K562 (cell line): Measurements from ENCODE around the gene SYTL2. TPM values are rescaled to one million over a fixed set of nuclear protein-coding genes. Genes with fewer than 3 reads are reported as not detected.

Experiments
- ATAC-seq: fragments of 200-7000 bp; cut with Tn5 transposase; 3 replicates; pipeline ENCODE4 v1.9.1; 2020; ENCODE audit warnings: moderate library complexity
- BruUV-seq: library from RNA; stranded (reverse); fragments of 400-500 nt; replicated peaks from 2 replicates; lab custom pipeline; 2021; lab: Mats Ljungman, UMichigan
- CTCF ChIA-PET: fragments of 300-600 bp; formaldehyde crosslinking; extraction: SDS; loops from one replicate; lab custom pipeline; 2021; ENCODE audit warnings: low intra/inter-chr PET ratio; lab: Yijun Ruan, JAX
- POLR2A ChIA-PET: fragments of 300-600, 350-650 bp; sonication (Branson Sonifier 250); formaldehyde crosslinking; extraction: SDS; loops from one replicate; lab custom pipeline; 2021; ENCODE audit warnings: antibody characterized with exemption, inconsistent platforms; lab: Yijun Ruan, JAX
- DNase-seq, 4 experiments: peaks; one replicate each; pipeline versions ENCODE4 v3.0.0 to v3.0.0-alpha.2; 2011 to 2018; ENCODE audit warnings: low spot score in 3 of 4, mixed read lengths in 3 of 4; ENCODE audit errors: extremely low read depth in 1 of 4
- FAIRE-seq: peaks from 2 replicates; lab custom pipeline; 2011; peaks lifted over from hg19 to GRCh38; lab: Jason Lieb, UNC
- H2AFZ ChIP-seq: 2 replicates; pipeline ENCODE4 v1.6.0; 2011; ENCODE audit warnings: low read depth, low read length, control low read depth, inconsistent platforms
- H3K27ac ChIP-seq: fragments of 200-600 bp; 3 replicates; pipeline ENCODE4 v1.8.0; 2011; ENCODE audit warnings: low read depth, mild to moderate bottlenecking, control low read depth, inconsistent platforms, low read length, moderate library complexity, mixed read lengths; ENCODE audit errors: extremely low read depth
- H3K27me3 ChIP-seq, 2 experiments: fragments of 300-600 bp in 1 of 2; 2 replicates in 1 of 2; 3 replicates in 1 of 2; pipeline versions ENCODE4 v1.6.0 to v1.8.0; 2011; ENCODE audit warnings: inconsistent platforms in 2 of 2, low read length in 2 of 2, mild to moderate bottlenecking in 1 of 2, mixed read lengths in 1 of 2, moderate library complexity in 1 of 2; ENCODE audit not compliant: control insufficient read depth in 2 of 2, insufficient read depth in 2 of 2
- H3K36me3 ChIP-seq: fragments of 300-600 bp; 3 replicates; pipeline ENCODE4 v1.8.0; 2011; ENCODE audit warnings: mild to moderate bottlenecking, low read length, inconsistent platforms; ENCODE audit not compliant: control insufficient read depth, insufficient read depth
- H3K4me1 ChIP-seq, 2 experiments: fragments of 200-600 bp in 1 of 2; replicated peaks in 1 of 2; 2 replicates in 1 of 2; 3 replicates in 1 of 2; pipeline versions ENCODE4 v1.5.1 to v1.8.0; 2011; ENCODE audit warnings: inconsistent platforms in 2 of 2, low read length in 2 of 2, mild to moderate bottlenecking in 1 of 2, mixed read lengths in 1 of 2, moderate library complexity in 1 of 2; ENCODE audit not compliant: control insufficient read depth in 2 of 2, insufficient read depth in 2 of 2
- H3K4me2 ChIP-seq: 2 replicates; pipeline ENCODE4 v1.6.1; 2011; ENCODE audit warnings: low read length, control low read depth, inconsistent platforms, mixed read lengths; ENCODE audit not compliant: insufficient read depth
- H3K4me3 ChIP-seq: fragments of 200-600 bp; sonication (generic), shearing (Covaris generic); 2 replicates; pipeline ENCODE4 v1.5.1; 2016; ENCODE audit warnings: control low read depth, inconsistent platforms
- H3K79me2 ChIP-seq: fragments of 200-600 bp; 3 replicates; pipeline ENCODE4 v1.8.0; 2011; ENCODE audit warnings: low read length, inconsistent platforms; ENCODE audit not compliant: control insufficient read depth, insufficient read depth
- H3K9ac ChIP-seq, 2 experiments: 2 replicates each; pipeline versions ENCODE4 v1.6.0 to v1.6.1; 2011; ENCODE audit warnings: low read depth in 2 of 2, low read length in 2 of 2, control low read depth in 1 of 2, inconsistent platforms in 1 of 2, mild to moderate bottlenecking in 1 of 2, mixed read lengths in 1 of 2; ENCODE audit not compliant: insufficient read depth in 1 of 2
- H3K9me1 ChIP-seq: one replicate; pipeline ENCODE4 v1.6.0; 2011; ENCODE audit warnings: inconsistent platforms, mild to moderate bottlenecking, low read length, moderate library complexity; ENCODE audit not compliant: control insufficient read depth, insufficient read depth
- H3K9me3 ChIP-seq: replicated peaks from 2 replicates; pipeline ENCODE4 v1.5.1; 2011; ENCODE audit warnings: low read depth, low read length, inconsistent platforms; ENCODE audit not compliant: control insufficient read depth, insufficient read depth
- H4K20me1 ChIP-seq: replicated peaks from 2 replicates; pipeline ENCODE4 v1.6.1; 2011; ENCODE audit warnings: low read length, inconsistent platforms, mixed read lengths; ENCODE audit not compliant: control insufficient read depth, insufficient read depth
- ATF3 ChIP-seq, 2 experiments: fragments of 450-650 bp in 1 of 2; sonication (generic) in 1 of 2; formaldehyde crosslinking in 1 of 2; IDR thresholded peaks in 1 of 2; conservative IDR thresholded peaks in 1 of 2; 2 replicates each; pipeline versions ENCODE4 v1.6.1 to v1.8.1; 2016 to 2023; ENCODE audit warnings: mild to moderate bottlenecking in 2 of 2, moderate library complexity in 2 of 2, inconsistent platforms in 1 of 2, missing genetic modification reagents in 1 of 2
- ELF2 ChIP-seq: fragments of 250-450 bp; sonication (Bioruptor Pico); IDR thresholded peaks from 2 replicates; pipeline ENCODE4 v1.5.0; 2021; ENCODE audit warnings: mild to moderate bottlenecking
- ESRRB ChIP-seq: fragments of 250-450 bp; sonication (Bioruptor Pico); IDR thresholded peaks from 2 replicates; pipeline ENCODE4 v1.5.0; 2020; ENCODE audit warnings: mild to moderate bottlenecking, moderate library complexity, borderline replicate concordance
- ETV5 ChIP-seq: sonication (generic); formaldehyde crosslinking; IDR thresholded peaks from 2 replicates; pipeline ENCODE4 v1.4.0; 2020; ENCODE audit warnings: low read depth, mild to moderate bottlenecking, missing genetic modification reagents
- NBN ChIP-seq: fragments of 450-650 bp; IDR thresholded peaks from 2 replicates; pipeline ENCODE4 v1.6.1; 2016; ENCODE audit warnings: low read depth, mild to moderate bottlenecking
- PREB ChIP-seq: sonication (generic); formaldehyde crosslinking; IDR thresholded peaks from 2 replicates; pipeline ENCODE4 v1.8.1; 2023; ENCODE audit warnings: mild to moderate bottlenecking, missing genetic modification reagents
- PURB ChIP-seq: sonication (generic); formaldehyde crosslinking; IDR thresholded peaks from 2 replicates; pipeline ENCODE4 v1.9.0; 2021; ENCODE audit warnings: low read depth, mild to moderate bottlenecking, missing genetic modification reagents
- RBM15 ChIP-seq: fragments of 200-400 bp; formaldehyde crosslinking; IDR thresholded peaks from 2 replicates; pipeline ENCODE4 v1.6.1; 2018; ENCODE audit warnings: mild to moderate bottlenecking, low read length, moderate library complexity; ENCODE audit not compliant: insufficient read depth
- RBM25 ChIP-seq: fragments of 200-400 bp; formaldehyde crosslinking; IDR thresholded peaks from 2 replicates; pipeline ENCODE4 v1.6.1; 2018; ENCODE audit warnings: low read length, low read depth, moderate library complexity; ENCODE audit not compliant: severe bottlenecking
- SMARCB1 ChIP-seq: IDR thresholded peaks from 2 replicates; pipeline ENCODE4 v1.6.1; 2011; ENCODE audit warnings: improper control_type of control experiment, low read depth; ENCODE audit not compliant: insufficient read length
- ZMIZ1 ChIP-seq, 2 experiments: fragments of 150-350 bp in 1 of 2; IDR thresholded peaks; 2 replicates each; pipeline ENCODE4 v1.6.1; 2012 to 2016; ENCODE audit warnings: low read depth in 2 of 2, low read length in 2 of 2, mild to moderate bottlenecking in 1 of 2, moderate library complexity in 1 of 2
- ZNF274 ChIP-seq: IDR thresholded peaks from 2 replicates; pipeline ENCODE4 v1.6.1; 2011; ENCODE audit warnings: low read depth, mild to moderate bottlenecking, low read length, moderate library complexity, borderline replicate concordance
- in situ Hi-C: fragments of 300-500 bp; cut with MboI; formaldehyde crosslinking; loops from 4 replicates; pipeline ENCODE4 v1.15.0; 2018; ENCODE audit warnings: inconsistent platforms, mixed read lengths
- intact Hi-C: fragments of 100-400 bp; cut with micrococcal nuclease; formaldehyde crosslinking; loops from 2 replicates; pipeline ENCODE4 v1.14.2; 2022
- polyA plus RNA-seq, 8 experiments: library from polyadenylated mRNA; depleted of rRNA in 4 of 8; stranded (reverse) in 5 of 8; unstranded in 3 of 8; fragments of >200 nt; fragmentation: Nextera tagmentation in 2 of 8; fragmentation: Illumina TruSeq in 1 of 8; extraction: Ambion mirVana in 2 of 8; extraction: Trizol in 1 of 8; gene quantifications; 2 replicates each; pipeline versions ENCODE4 v1.2.1 to v1.2.3, GENCODE V29; 2011 to 2014; ENCODE audit warnings: inconsistent platforms in 1 of 8, missing spikeins in 1 of 8
- total RNA-seq, 7 experiments: library from RNA; depleted of rRNA in 6 of 7; stranded (reverse); fragments of >200 nt in 6 of 7; fragmentation: Illumina TruSeq in 2 of 7; extraction: Trizol in 2 of 7; gene quantifications; 2 replicates each; pipeline versions ENCODE4 v1.2.1 to v1.2.3, GENCODE V29; 2011 to 2021; ENCODE audit warnings: low replicate concordance in 1 of 7

Gene SYTL2
- total and polyA plus RNA-seq, 9 of the 15 experiments (the other 6 are each of a cell fraction or from before 2014, with no cell fraction given): 0.05 to 0.57 (median 0.35) TPM

- H4K20me1 ChIP-seq: no peaks in the 10 kb centered on the region; the same call in 1 of the 2 replicates
- no peak for FAIRE-seq
- no peak for TF ChIP-seq ZMIZ1 (IDR thresholded peaks at IDR 0.05; ENCODE audit: low read depth in 2 of 2, low read length in 2 of 2)
- TF ChIP-seq NBN: no peak
- no peak for TF ChIP-seq ATF3 (IDR thresholded peaks at IDR 0.05)
- TF ChIP-seq ATF3 (CRISPR knock-in tag; conservative IDR thresholded peaks at IDR 0.05): no peak
- no peak for TF ChIP-seq ETV5 (CRISPR knock-in tag)
- TF ChIP-seq PREB (CRISPR knock-in tag): no peak
- no peak for TF ChIP-seq RBM25
- TF ChIP-seq PURB (CRISPR knock-in tag): no peak
- TF ChIP-seq RBM15: no peak
- TF ChIP-seq ESRRB (CRISPR knock-in tag): no peak
- no peak for TF ChIP-seq ELF2 (CRISPR knock-in tag)
- no peak for TF ChIP-seq SMARCB1
- TF ChIP-seq ZNF274: no peak
- H3K4me2 ChIP-seq: no peak overlapping the region
- no peaks in the 10 kb centered on the region for H3K27me3 ChIP-seq
- no peaks in the 10 kb centered on the region for H3K79me2 ChIP-seq
- no TSS peak for BruUV-seq
- ChIA-PET POLR2A (no interaction called here), CTCF (no interaction called here)
- no peaks in the 10 kb centered on the region for H3K9me1 ChIP-seq
- in situ Hi-C loops: no loop called here
- H3K9ac ChIP-seq: no peak overlapping the region
- no peak for ATAC-seq
- no peak overlapping the region for H3K4me3 ChIP-seq
- no peak overlapping the region for H2AFZ ChIP-seq
- intact Hi-C loops: no loop called here
- no peak overlapping the region for H3K27ac ChIP-seq
- no peak for DNase-seq
- no peaks in the 10 kb centered on the region for H3K4me1 ChIP-seq
- no peaks in the 10 kb centered on the region for H3K36me3 ChIP-seq
- no peaks in the 10 kb centered on the region for H3K9me3 ChIP-seq
Measured at GRCh38 chr11:85772695-85773094, 38.2 kb downstream of the SYTL2 start.
